Gastroesophageal sphincter (tissue), 3 donors: ENCODE data around the gene ENTHD1.

Experiments
- CTCF ChIP-seq, 4 experiments: fragments of 200-600 bp in 2 of 4; fragments of 450-650 bp in 2 of 4; sonication (generic) in 1 of 4; IDR thresholded peaks; one replicate each; pipeline ENCODE4 v1.5.1; 2017 to 2019; ENCODE audit warnings: antibody characterized with exemption in 4 of 4, mild to moderate bottlenecking in 2 of 4, moderate library complexity in 2 of 4
- POLR2A ChIP-seq, 2 donors: fragments of 450-650 bp; IDR thresholded peaks; one replicate each; pipeline ENCODE4 v1.6.1; 2017; ENCODE audit warnings: antibody characterized with exemption in 2 of 2, mild to moderate bottlenecking in 2 of 2, moderate library complexity in 1 of 2

GRCh38 chr22:39935612-39936011 lies 42.1 kb upstream of the ENTHD1 start:
- TF ChIP-seq POLR2A (IDR thresholded peaks at IDR 0.05) (no peak), CTCF (IDR thresholded peaks at IDR 0.05) (no peak)
